Renal pelvis (tissue), 12 donors: ENCODE data around the gene MCHR2. TPM values are rescaled to one million over a fixed set of nuclear protein-coding genes. Genes with fewer than 3 reads are reported as not detected.
"Not testable (repeated sequence)": the region's sequence is repeated elsewhere in the genome, so short reads cannot be mapped to it uniquely, and the experiment has no call there.

Source experiments
- DNase-seq: peaks from one replicate; pipeline ENCODE4 v3.0.0-alpha.2; 2013
- long read RNA-seq, 16 experiments: transcript quantifications; one replicate each; lab custom pipeline, GENCODE V29; 2026
- polyA plus RNA-seq, 3 donors: library from polyadenylated mRNA; unstranded; fragments of 120-200 nt; gene quantifications; one replicate each; pipeline ENCODE4 v1.2.1, GENCODE V29; 2013; ENCODE audit not compliant: insufficient read length in 3 of 3

MCHR2 gene
- not detected for polyA plus RNA-seq
- long read RNA-seq, donor 1: 0 reads
- long read RNA-seq, donor 2: 0 reads
- long read RNA-seq, donor 3: 0 reads
- long read RNA-seq, donor 4: 0 reads
- long read RNA-seq, donor 5: 0 reads
- long read RNA-seq, donor 6: 0 reads
- long read RNA-seq, donor 7: 0 reads
- long read RNA-seq, donor 8: 0 reads
- long read RNA-seq, donor 9: 0 reads
- long read RNA-seq, donor 10: 0 reads
- long read RNA-seq, donor 11: 0 reads
- long read RNA-seq, donor 12: 0 reads
- long read RNA-seq, donor 13: 0 reads
- long read RNA-seq, donor 14: 0 reads
- long read RNA-seq, donor 15: 0 reads
- long read RNA-seq, donor 16: 0 reads

GRCh38 chr6:99993533-99994251 is at the start of gene MCHR2:
Gene MCHR2 (minus strand): TSS chr6:99994223. CDS start chr6:99956147, 38,076 bp downstream.
- DNase-seq: peak; percentile 21

- not testable (repeated sequence) for DNase-seq
These were observed 44.5 kb upstream of the MCHR2 start for GRCh38 chr6:100038546-100038945.

GRCh38 chr6:100035873-100036653 is 42.0 kb upstream of the MCHR2 start:
- no peak for DNase-seq

GRCh38 chr6:100023798-100024197 is 29.8 kb upstream of the MCHR2 start:
- DNase-seq: peak; percentile 4

- no peak for DNase-seq
These were observed 28.8 kb upstream of the MCHR2 start for GRCh38 chr6:100022847-100023246.

- DNase-seq: no peak
These were observed 14.8 kb upstream of the MCHR2 start for GRCh38 chr6:100008857-100009256.

- peak; percentile 23 for DNase-seq
These were observed 7.9 kb upstream of the MCHR2 start for GRCh38 chr6:100001915-100002388.

GRCh38 chr6:99997141-99997540 is 3.1 kb upstream of the MCHR2 start:
- DNase-seq: no peak

GRCh38 chr6:99995916-99996315 is 1.9 kb upstream of the MCHR2 start:
- no peak for DNase-seq

GRCh38 chr6:99993146-99993532 is 884 bp downstream of the MCHR2 start:
- no peak for DNase-seq

- DNase-seq: no peak
These were observed 2.1 kb downstream of the MCHR2 start for GRCh38 chr6:99991955-99992354.

GRCh38 chr6:99980741-99981140 is 13.3 kb downstream of the MCHR2 start:
- no peak for DNase-seq

GRCh38 chr6:99979953-99980352 is 14.1 kb downstream of the MCHR2 start:
- DNase-seq: no peak

- no peak for DNase-seq
These were observed 27.0 kb downstream of the MCHR2 start for GRCh38 chr6:99967052-99967451.

- DNase-seq: no peak
These were observed 34.0 kb downstream of the MCHR2 start for GRCh38 chr6:99960027-99960426.

GRCh38 chr6:99951016-99951805 is 42.8 kb downstream of the MCHR2 start:
- no peak for DNase-seq

GRCh38 chr6:99946005-99946404 is 48.0 kb downstream of the MCHR2 start:
- no peak for DNase-seq

GRCh38 chr6:99943846-99944245 is 50.2 kb downstream of the MCHR2 start:
- no peak for DNase-seq

GRCh38 chr6:99940582-99940981 is 53.4 kb downstream of the MCHR2 start:
- no peak for DNase-seq

- no peak for DNase-seq
These were observed 60.9 kb downstream of the MCHR2 start for GRCh38 chr6:99933129-99933528.

- DNase-seq: no peak
These were observed 81.4 kb downstream of the MCHR2 start for GRCh38 chr6:99912657-99913056.
